ENCODE measurements around the gene TMEM235.
"Not testable (repeated sequence)": the region's sequence is repeated elsewhere in the genome, so short reads cannot be mapped to it uniquely, and the experiment has no call there.

Gene TMEM235

GRCh38 chr17:78214706-78215061 lies 16.7 kb upstream of the TMEM235 start:
- DNase-seq (ENCODE audit: extremely low spot score, insufficient read length, low read depth), result no peak
- no peak for FAIRE-seq

DNA sequence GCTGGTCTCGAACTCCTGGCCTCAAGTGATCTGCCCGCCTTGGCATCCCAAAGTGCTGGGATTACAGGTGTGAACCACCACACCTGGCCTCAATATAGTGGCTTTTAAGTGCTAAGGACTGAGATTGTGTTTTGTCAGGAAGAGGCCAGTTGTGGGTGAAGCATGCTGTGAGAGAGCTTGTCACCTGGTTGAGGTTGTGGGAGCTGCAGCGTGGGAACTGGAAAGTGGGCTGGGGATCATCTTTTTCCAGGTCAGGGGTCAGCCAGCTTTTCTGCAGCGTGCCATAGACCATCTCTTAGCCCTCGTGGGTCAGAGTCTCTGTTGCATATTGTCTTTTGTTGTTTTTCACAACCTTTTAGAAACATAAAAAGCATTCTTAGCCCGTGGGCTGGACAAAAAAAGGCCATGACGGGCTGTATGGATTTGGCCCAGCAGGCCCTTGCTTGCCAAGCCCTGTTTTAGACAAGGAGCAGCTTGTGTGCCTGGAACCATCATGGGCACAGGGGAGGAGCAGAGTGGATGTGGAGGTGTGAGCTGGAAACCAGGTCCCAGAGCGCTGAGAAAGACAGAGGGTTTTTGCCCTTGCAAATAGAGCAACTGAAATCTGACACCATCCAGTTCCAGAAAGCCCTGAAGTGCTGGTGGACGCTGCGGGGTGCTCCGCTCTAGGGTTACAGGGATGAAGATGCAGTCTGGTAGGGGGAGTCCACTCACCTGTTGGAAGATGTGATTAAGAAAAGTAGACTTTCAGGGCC lies 11.9 kb upstream of the TMEM235 start:
- FAIRE-seq (no peak), DNase-seq (ENCODE audit: extremely low spot score, insufficient read length, low read depth) (no peak)

- DNase-seq (ENCODE audit: extremely low spot score, insufficient read length, low read depth) (no peak), FAIRE-seq (no peak)
Observed at GRCh38 chr17:78223061-78223460, 8.4 kb upstream of the TMEM235 start.

DNA sequence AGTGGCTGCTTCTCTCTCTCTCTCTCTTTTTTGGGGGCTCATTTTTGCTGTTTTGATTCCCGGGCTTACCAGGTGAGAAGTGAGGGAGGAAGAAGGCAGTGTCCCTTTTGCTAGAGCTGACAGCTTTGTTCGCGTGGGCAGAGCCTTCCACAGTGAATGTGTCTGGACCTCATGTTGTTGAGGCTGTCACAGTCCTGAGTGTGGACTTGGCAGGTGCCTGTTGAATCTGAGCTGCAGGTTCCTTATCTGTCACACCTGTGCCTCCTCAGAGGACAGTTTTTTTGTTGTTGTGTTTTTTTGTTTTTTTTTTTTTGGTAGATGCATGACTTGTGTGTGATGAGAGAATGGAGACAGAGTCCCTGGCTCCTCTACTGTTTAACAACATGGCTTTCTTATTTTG lies 7.7 kb upstream of the TMEM235 start:
- no peak for FAIRE-seq
- no peak for DNase-seq (ENCODE audit: extremely low spot score, insufficient read length, low read depth)

DNA sequence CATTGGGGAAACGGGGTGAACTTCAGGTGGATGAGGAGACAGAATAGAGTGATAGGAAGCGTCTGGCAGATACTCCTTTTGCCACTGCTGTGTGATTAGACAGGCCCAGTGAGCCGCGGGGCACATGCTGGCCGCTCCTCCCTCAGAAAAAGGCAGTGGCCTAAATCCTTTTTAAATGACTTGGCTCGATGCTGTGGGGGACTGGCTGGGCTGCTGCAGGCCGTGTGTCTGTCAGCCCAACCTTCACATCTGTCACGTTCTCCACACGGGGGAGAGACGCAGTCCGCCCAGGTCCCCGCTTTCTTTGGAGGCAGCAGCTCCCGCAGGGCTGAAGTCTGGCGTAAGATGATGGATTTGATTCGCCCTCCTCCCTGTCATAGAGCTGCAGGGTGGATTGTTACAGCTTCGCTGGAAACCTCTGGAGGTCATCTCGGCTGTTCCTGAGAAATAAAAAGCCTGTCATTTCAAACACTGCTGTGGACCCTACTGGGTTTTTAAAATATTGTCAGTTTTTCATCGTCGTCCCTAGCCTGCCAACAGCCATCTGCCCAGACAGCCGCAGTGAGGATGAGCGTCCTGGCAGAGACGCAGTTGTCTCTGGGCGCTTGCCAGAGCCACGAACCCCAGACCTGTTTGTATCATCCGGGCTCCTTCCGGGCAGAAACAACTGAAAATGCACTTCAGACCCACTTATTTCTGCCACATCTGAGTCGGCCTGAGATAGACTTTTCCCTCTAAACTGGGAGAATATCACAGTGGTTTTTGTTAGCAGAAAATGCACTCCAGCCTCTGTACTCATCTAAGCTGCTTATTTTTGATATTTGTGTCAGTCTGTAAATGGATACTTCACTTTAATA lies 7.0 kb upstream of the TMEM235 start:
- DNase-seq (ENCODE audit: extremely low spot score, insufficient read length, low read depth) (no peak), FAIRE-seq (no peak)

GRCh38 chr17:78225088-78225865 lies 6.2 kb upstream of the TMEM235 start:
- DNase-seq (ENCODE audit: extremely low spot score, insufficient read length, low read depth) (no peak), FAIRE-seq (no peak)

DNA sequence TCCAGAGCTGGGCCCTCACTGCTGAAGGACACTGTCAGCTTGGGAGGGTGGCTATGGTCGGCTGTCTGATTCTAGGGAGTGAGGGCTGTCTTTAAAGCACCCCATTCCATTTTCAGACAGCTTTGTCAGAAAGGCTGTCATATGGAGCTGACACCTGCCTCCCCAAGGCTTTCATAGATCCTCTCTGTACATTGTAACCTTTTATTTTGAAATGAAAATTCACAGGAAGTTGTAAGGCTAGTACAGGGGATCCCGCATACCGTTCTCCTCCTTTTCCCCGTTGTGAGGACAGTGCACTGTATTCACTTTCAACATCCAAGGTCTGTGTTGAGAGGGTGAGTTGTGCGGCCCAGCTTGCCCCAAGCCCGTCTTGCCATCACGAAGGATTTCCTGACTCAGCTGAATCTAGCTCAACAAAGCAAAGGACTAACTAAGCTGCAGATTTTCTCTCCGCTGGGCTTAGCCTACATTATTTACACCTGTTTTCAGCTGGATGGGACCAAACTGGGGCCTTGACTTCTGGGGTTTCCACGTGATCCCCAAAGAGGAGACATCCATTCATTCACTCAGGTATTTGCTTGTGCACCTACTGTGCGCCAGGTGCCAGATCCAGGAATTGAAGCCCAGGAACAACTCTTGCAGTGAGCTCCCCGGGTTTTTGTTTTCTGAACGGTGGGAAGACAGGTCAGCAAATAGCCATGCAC lies 5.2 kb upstream of the TMEM235 start:
- no peak for DNase-seq (ENCODE audit: extremely low spot score, insufficient read length, low read depth)
- no peak for FAIRE-seq

GRCh38 chr17:78226759-78227454 lies 4.5 kb upstream of the TMEM235 start:
- DNase-seq (ENCODE audit: extremely low spot score, insufficient read length, low read depth) (no peak), FAIRE-seq (no peak)

GRCh38 chr17:78227455-78227916 lies 3.9 kb upstream of the TMEM235 start:
- DNase-seq (ENCODE audit: extremely low spot score, insufficient read length, low read depth), result no peak
- no peak for FAIRE-seq

GRCh38 chr17:78228176-78228575 lies 3.3 kb upstream of the TMEM235 start:
- no peak for FAIRE-seq
- DNase-seq (ENCODE audit: extremely low spot score, insufficient read length, low read depth), result no peak

DNA sequence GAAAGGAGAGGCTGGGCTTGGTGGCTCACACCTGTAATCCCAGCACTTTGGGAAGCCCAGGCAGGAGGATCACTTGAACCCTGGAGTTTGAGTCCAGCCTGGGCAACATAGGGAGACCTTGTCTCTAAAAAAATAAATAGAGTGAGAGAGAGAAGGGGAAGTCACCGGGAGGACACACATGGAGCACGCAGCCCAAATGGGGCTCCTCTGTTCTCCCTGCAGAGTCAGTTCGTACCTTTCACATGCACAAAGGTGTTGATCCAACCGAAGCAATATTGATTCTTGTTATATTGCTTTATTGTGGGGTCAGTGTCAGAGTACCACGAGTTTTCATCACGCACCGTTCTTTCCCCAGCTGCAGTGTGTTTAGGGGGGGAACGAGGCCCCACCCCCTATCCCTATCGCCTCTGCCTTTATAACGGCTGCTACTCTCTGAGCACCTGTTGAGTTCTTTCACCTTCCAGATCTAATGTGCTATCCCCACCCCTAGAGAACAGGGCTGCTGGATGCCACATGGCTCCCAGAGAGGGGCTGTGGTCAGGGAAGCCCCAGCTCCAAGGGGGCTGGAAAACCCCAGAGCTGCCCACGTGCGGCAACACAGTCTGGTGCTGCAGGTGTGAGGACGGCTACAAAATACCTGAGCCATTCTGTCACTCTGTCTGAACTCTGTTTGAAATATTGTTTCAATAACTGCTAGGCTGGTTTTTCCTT lies 1.0 kb upstream of the TMEM235 start:
- FAIRE-seq (no peak), DNase-seq (ENCODE audit: extremely low spot score, insufficient read length, low read depth) (no peak)

- FAIRE-seq, result no peak
- DNase-seq (ENCODE audit: extremely low spot score, insufficient read length, low read depth), result no peak
Observed at GRCh38 chr17:78231991-78232858, 794 bp downstream of the TMEM235 start.

DNA sequence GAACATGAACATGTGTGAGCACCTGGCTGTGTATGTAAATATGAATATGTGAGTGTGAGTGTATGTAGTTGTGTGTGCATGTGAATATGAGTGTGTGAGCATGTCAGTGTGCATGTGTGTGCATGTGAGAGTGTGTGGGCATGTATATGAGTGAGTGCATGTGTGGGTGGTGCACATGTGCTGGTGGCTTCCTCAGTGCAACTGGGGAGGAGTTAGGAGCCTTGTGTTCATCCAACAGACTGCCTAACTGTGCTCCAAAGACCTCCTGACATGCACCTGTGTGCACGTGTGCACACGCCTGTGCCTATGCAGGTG lies 1.4 kb downstream of the TMEM235 start:
- FAIRE-seq (no peak), DNase-seq (ENCODE audit: extremely low spot score, insufficient read length, low read depth) (no peak)

- no peak for FAIRE-seq
- no peak for DNase-seq (ENCODE audit: extremely low spot score, insufficient read length, low read depth)
Observed at GRCh38 chr17:78233678-78234077, 2.2 kb downstream of the TMEM235 start.

DNA sequence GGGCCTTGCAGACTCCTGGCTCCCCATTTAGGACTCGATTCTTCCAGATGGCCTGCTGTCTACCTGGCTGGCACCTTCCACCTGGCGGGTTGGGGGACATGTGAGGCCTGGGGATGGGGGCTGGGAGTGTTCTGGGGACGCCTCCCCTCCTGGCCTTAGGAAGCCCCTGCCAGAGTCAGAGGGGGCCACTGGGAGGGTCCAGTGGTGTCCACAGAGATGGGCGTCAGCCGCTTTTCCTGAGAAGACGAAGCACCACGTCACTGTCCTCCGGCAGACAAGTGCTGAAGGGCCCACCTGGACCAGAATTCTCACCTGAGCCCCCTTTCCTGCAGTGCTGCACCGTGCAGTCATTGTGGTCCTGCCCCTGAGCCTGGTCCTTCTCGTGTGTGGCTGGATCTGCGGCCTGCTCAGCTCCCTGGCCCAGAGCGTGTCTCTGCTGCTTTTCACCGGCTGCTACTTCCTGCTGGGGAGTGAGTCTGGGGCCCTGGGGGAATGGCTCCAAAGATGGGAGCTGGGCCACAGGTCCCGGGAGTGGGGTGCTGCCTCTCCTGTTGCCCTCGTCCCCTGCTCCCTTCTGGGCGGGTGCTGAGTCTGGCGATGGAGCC lies 2.9 kb downstream of the TMEM235 start:
- no peak for FAIRE-seq

DNA sequence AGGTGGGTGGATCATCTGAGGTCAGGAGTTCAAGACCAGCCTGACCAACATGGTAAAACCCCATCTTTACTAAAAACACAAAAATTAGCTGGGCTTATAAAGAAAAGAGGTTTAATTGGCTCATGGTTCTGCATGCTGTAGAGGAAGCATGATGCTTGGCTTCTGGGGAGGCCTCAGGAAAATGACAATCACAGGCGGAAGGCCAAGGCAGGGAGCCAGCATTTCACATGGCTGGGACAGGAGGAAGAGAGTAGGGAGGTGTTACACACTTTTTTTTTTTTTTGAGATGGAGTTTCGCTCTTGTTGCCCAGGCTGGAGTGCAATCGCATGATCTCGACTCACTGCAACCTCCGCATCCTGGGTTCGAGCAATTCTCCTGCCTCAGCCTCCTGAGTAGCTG lies 3.6 kb downstream of the TMEM235 start:
- not testable (repeated sequence) for DNase-seq (ENCODE audit: extremely low spot score, insufficient read length, low read depth); FAIRE-seq

More for the DNA sequence above, 2.9 kb downstream of the TMEM235 start:
- no peak for DNase-seq (ENCODE audit: extremely low spot score, insufficient read length, low read depth)

DNA sequence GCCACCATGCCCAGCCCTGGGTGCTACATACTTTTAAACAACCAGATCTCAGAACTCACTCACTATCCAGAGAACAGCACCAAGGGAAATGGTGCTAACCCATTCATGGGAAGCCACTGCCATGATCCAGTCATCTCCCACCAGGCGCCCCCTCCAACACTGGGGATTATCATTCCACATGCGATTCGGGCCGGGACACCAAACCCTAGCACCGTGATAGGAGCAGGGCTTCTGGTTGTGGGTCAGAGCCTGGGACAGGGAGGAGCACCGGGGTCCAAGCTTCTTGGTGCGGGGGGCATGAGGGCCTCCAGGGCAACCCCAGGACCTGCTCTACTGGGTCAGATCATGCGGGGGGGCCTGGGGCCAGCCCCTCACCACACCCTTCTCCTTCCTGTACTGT lies 4.5 kb downstream of the TMEM235 start:
- no peak for FAIRE-seq
- no peak for DNase-seq (ENCODE audit: extremely low spot score, insufficient read length, low read depth)

Measured in GM18507 (cell line).